SK-N-SH treated with all-trans-retinoic acid at 6 μM for 48 hours (cell line): ENCODE measurements around the gene ELMO1.

ENCODE experiments used
- ATAC-seq: fragments of 200-7000 bp; cut with Tn5 transposase; 3 replicates; pipeline ENCODE4 v1.9.1; 2020; ENCODE audit warnings: mild to moderate bottlenecking, moderate library complexity
- BACH2 ChIP-seq: fragments of 250-450 bp; sonication (Bioruptor Pico); IDR thresholded peaks from 2 replicates; pipeline ENCODE4 v1.9.0; 2021; ENCODE audit warnings: mild to moderate bottlenecking, borderline replicate concordance
- CSDC2 ChIP-seq: fragments of 250-450 bp; sonication (Bioruptor Pico); IDR thresholded peaks from 2 replicates; pipeline ENCODE4 v1.5.0; 2020; ENCODE audit warnings: mild to moderate bottlenecking, moderate library complexity
- ESRRG ChIP-seq: fragments of 250-450 bp; sonication (Bioruptor Pico); IDR thresholded peaks from 2 replicates; pipeline ENCODE4 v1.6.1; 2021; ENCODE audit warnings: mild to moderate bottlenecking
- GLIS3 ChIP-seq: fragments of 250-450 bp; sonication (Bioruptor Pico); IDR thresholded peaks from 2 replicates; pipeline ENCODE4 v1.5.0; 2020; ENCODE audit warnings: mild to moderate bottlenecking, moderate library complexity
- ISL1 ChIP-seq: fragments of 250-450 bp; sonication (Bioruptor Pico); IDR thresholded peaks from 2 replicates; pipeline ENCODE4 v2.1.2; 2022; ENCODE audit warnings: mild to moderate bottlenecking, moderate library complexity
- OSR1 ChIP-seq: fragments of 250-450 bp; sonication (Bioruptor Pico); IDR thresholded peaks from 2 replicates; pipeline ENCODE4 v1.8.0; 2022; ENCODE audit warnings: moderate library complexity, mild to moderate bottlenecking, inconsistent platforms
- PPARA ChIP-seq: fragments of 250-450 bp; sonication (Bioruptor Pico); IDR thresholded peaks from 2 replicates; pipeline ENCODE4 v1.5.0; 2020; ENCODE audit warnings: mild to moderate bottlenecking, borderline replicate concordance
- SNAI2 ChIP-seq: fragments of 250-450 bp; sonication (Bioruptor Pico); IDR thresholded peaks from 2 replicates; pipeline ENCODE4 v1.5.0; 2020; ENCODE audit warnings: mild to moderate bottlenecking, moderate library complexity
- TCF4 ChIP-seq: fragments of 250-450 bp; sonication (Bioruptor Pico); IDR thresholded peaks from 2 replicates; pipeline ENCODE4 v1.8.0; 2021; ENCODE audit warnings: mild to moderate bottlenecking, moderate library complexity, borderline replicate concordance
- TOX ChIP-seq: fragments of 250-450 bp; sonication (Bioruptor Pico); IDR thresholded peaks from 2 replicates; pipeline ENCODE4 v1.8.0; 2021; ENCODE audit warnings: mild to moderate bottlenecking, moderate library complexity, borderline replicate concordance
- ZC3H10 ChIP-seq: fragments of 250-450 bp; sonication (Bioruptor Pico); IDR thresholded peaks from 2 replicates; pipeline ENCODE4 v1.5.1; 2021; ENCODE audit warnings: mild to moderate bottlenecking, moderate library complexity
- ZFP30 ChIP-seq: fragments of 450-650 bp; formaldehyde crosslinking; IDR thresholded peaks from 2 replicates; pipeline ENCODE4 v1.5.0; 2022; ENCODE audit warnings: mild to moderate bottlenecking, moderate library complexity
- ZNF565 ChIP-seq: fragments of 450-650 bp; formaldehyde crosslinking; conservative IDR thresholded peaks from 2 replicates; pipeline ENCODE4 v1.5.0; 2020; ENCODE audit warnings: low read depth, mild to moderate bottlenecking, moderate library complexity
- ZNF70 ChIP-seq: fragments of 450-650 bp; formaldehyde crosslinking; IDR thresholded peaks from 2 replicates; pipeline ENCODE4 v1.5.0; 2020; ENCODE audit warnings: mild to moderate bottlenecking, moderate library complexity
- ZNF8 ChIP-seq: fragments of 450-650 bp; formaldehyde crosslinking; IDR thresholded peaks from 2 replicates; pipeline ENCODE4 v1.5.0; 2020; ENCODE audit warnings: mild to moderate bottlenecking, moderate library complexity
- TF ChIP-seq, protein P1 (sequence below): fragments of 250-450 bp; sonication (Bioruptor Pico); IDR thresholded peaks from 2 replicates; pipeline ENCODE4 v1.8.0; 2020; ENCODE audit warnings: mild to moderate bottlenecking, moderate library complexity, borderline replicate concordance
- TF ChIP-seq, protein P2 (sequence below): fragments of 250-450 bp; sonication (Bioruptor Pico); IDR thresholded peaks from 2 replicates; pipeline ENCODE4 v1.5.1; 2020; ENCODE audit warnings: low read depth, mild to moderate bottlenecking, moderate library complexity
- TF ChIP-seq, protein P3 (sequence below): fragments of 250-450 bp; sonication (Bioruptor Pico); IDR thresholded peaks from 2 replicates; pipeline ENCODE4 v1.8.0; 2021; ENCODE audit warnings: low read depth, mild to moderate bottlenecking, moderate library complexity, borderline replicate concordance
- TF ChIP-seq, protein P4 (sequence below): fragments of 250-450 bp; sonication (Bioruptor Pico); IDR thresholded peaks from 2 replicates; pipeline ENCODE4 v1.5.0; 2020; ENCODE audit warnings: mild to moderate bottlenecking, moderate library complexity

ELMO1 gene

DNA sequence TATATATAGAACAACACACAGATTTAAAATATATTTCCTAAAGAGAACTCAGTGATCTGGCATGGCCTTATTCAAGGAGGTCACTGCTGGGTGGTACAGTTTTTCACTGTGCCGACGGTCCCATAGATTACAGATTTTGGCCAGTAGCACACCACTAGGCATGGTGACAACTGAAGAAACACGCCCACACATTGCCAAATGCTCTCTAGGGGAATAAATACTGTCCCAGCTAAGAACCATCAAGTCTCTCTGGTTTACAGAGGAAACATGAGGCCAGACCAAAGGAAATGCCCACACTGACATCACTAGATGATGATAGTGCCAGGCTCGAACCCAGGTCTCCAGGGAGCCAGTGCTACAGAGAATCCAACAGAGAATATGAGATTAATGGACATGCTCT lies 316.8 kb downstream of the ELMO1 start:
- no peak for ATAC-seq
- TF ChIP-seq TCF4 (no peak), CSDC2 (CRISPR knock-in tag) (no peak), OSR1 (CRISPR knock-in tag) (no peak), SNAI2 (no peak), ZNF70 (no peak), GLIS3 (CRISPR knock-in tag) (no peak), ZC3H10 (CRISPR knock-in tag) (no peak), TOX (no peak), PPARA (CRISPR knock-in tag) (no peak)
- TF ChIP-seq, protein P1, sequence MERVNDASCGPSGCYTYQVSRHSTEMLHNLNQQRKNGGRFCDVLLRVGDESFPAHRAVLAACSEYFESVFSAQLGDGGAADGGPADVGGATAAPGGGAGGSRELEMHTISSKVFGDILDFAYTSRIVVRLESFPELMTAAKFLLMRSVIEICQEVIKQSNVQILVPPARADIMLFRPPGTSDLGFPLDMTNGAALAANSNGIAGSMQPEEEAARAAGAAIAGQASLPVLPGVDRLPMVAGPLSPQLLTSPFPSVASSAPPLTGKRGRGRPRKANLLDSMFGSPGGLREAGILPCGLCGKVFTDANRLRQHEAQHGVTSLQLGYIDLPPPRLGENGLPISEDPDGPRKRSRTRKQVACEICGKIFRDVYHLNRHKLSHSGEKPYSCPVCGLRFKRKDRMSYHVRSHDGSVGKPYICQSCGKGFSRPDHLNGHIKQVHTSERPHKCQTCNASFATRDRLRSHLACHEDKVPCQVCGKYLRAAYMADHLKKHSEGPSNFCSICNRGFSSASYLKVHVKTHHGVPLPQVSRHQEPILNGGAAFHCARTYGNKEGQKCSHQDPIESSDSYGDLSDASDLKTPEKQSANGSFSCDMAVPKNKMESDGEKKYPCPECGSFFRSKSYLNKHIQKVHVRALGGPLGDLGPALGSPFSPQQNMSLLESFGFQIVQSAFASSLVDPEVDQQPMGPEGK (CRISPR knock-in tag): no peak
- TF ChIP-seq, protein P2, sequence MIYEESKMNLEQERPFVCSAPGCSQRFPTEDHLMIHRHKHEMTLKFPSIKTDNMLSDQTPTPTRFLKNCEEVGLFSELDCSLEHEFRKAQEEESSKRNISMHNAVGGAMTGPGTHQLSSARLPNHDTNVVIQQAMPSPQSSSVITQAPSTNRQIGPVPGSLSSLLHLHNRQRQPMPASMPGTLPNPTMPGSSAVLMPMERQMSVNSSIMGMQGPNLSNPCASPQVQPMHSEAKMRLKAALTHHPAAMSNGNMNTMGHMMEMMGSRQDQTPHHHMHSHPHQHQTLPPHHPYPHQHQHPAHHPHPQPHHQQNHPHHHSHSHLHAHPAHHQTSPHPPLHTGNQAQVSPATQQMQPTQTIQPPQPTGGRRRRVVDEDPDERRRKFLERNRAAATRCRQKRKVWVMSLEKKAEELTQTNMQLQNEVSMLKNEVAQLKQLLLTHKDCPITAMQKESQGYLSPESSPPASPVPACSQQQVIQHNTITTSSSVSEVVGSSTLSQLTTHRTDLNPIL (CRISPR knock-in tag): no peak
- TF ChIP-seq, protein P3, sequence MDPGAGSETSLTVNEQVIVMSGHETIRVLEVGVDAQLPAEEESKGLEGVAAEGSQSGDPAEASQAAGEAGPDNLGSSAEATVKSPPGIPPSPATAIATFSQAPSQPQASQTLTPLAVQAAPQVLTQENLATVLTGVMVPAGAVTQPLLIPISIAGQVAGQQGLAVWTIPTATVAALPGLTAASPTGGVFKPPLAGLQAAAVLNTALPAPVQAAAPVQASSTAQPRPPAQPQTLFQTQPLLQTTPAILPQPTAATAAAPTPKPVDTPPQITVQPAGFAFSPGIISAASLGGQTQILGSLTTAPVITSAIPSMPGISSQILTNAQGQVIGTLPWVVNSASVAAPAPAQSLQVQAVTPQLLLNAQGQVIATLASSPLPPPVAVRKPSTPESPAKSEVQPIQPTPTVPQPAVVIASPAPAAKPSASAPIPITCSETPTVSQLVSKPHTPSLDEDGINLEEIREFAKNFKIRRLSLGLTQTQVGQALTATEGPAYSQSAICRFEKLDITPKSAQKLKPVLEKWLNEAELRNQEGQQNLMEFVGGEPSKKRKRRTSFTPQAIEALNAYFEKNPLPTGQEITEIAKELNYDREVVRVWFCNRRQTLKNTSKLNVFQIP (CRISPR knock-in tag): no peak

DNA sequence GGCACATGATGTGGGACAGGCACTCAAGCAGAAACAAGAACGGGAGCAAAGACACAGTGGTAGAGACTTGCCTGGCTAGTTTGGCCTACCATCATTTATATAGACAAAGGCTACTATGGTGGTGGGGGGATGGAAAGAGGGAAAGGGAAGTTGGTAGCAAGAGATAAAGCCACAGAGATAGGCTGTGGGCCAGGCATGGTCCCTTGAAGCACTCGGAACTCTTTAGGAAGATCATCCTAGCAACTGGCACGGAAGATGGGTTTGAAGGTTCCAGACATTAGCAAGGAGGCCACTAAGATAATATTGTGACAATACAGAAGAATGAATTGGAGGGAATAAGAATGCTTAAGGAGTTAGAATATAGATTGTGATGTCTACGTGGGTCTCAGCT lies 319.6 kb downstream of the ELMO1 start:
- TF ChIP-seq ZC3H10 (CRISPR knock-in tag): no peak
- TF ChIP-seq, protein P3 (CRISPR knock-in tag): no peak
- no peak for ATAC-seq

DNA sequence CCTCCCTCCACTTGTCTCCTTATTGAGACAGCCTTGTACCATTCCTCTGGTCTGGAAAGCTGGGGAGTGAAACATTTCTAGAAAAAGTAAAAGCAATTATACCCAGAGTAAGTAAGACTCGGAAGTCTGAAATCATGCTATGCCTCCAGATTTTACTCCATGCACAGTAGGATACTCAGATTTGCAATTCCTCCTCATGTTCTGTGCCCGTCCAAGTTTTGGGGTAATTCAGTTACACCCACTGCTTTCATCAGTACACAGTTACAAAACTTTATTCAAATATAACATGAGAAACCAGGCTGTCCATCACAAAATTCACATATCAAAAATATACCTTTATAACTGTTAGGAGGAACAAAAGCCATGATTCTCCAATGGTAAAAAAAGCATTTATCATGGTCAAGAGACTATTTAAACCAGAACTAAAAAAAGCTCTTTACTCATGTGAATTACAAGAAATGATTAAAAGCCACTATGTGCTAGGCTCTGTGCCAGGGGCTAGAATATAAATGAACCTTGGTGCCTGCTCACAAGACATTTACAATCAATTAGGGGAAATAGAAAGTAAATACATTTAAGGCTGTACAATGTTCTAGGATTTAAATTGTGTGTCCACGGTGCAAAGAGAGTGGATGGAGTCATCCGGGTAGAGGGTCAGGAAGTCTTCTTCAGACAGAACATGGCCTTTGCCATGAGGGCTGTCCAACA lies 320.2 kb downstream of the ELMO1 start:
- no peak for TF ChIP-seq BACH2 (CRISPR knock-in tag)
- TF ChIP-seq ISL1 (CRISPR knock-in tag): peak; percentile 69
- TF ChIP-seq, all 23 proteins: peak for 1
- ATAC-seq: no peak

DNA sequence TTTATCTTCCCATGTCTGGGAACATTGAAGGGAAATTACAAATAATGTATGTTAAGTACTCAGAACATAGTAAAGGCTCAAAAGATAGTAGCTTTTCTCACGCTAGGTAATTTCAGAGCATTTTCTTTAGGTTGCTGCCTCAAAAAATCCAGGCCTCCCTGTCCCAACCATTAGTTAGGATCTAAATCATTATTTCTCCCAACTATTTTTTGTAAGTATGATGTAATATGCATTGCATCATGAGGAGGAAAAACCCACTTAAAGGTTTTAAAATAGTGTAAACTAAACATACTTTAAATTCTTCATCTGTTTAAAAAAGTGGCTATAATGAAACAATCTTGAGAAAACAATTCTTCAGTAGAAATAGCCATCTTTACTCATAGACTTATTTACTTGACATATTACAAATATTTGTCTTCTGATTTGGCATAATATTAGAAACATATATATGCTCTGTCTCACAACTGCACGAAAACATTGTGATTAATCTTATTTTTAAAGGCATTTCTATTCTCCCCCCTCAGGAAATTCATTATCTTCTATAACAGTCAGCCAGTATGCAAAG lies 329.3 kb downstream of the ELMO1 start:
- TF ChIP-seq ZFP30 (CRISPR knock-in tag) (no peak), ZNF8 (CRISPR knock-in tag) (no peak), ISL1 (CRISPR knock-in tag) (0 out of 2 replicates have a peak, but pooled peaks have one; percentile 21), ESRRG (CRISPR knock-in tag) (no peak), CSDC2 (CRISPR knock-in tag) (no peak)
- TF ChIP-seq, protein P2 (CRISPR knock-in tag): no peak
- TF ChIP-seq, all 23 proteins: peak for 1
- ATAC-seq: no peak

DNA sequence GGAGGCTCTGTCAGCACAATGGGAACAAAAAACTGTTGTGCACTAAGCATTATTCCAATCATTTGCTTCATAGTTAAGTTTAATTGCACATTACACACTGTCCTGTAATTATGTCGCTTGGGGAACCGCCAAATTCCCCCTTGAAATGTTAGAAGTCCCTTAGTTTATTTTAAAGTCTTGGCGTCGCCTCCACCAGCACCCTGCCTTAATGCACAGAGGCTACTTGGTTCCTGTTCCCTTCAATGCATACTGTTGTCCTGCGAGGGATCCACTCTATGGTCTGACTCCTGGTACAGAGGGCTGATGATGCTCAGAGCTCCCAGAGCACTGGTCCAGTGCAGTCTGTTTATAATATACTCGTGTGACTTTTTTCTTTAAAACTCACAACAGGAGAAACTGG lies 330.7 kb downstream of the ELMO1 start:
- TF ChIP-seq, protein P4, sequence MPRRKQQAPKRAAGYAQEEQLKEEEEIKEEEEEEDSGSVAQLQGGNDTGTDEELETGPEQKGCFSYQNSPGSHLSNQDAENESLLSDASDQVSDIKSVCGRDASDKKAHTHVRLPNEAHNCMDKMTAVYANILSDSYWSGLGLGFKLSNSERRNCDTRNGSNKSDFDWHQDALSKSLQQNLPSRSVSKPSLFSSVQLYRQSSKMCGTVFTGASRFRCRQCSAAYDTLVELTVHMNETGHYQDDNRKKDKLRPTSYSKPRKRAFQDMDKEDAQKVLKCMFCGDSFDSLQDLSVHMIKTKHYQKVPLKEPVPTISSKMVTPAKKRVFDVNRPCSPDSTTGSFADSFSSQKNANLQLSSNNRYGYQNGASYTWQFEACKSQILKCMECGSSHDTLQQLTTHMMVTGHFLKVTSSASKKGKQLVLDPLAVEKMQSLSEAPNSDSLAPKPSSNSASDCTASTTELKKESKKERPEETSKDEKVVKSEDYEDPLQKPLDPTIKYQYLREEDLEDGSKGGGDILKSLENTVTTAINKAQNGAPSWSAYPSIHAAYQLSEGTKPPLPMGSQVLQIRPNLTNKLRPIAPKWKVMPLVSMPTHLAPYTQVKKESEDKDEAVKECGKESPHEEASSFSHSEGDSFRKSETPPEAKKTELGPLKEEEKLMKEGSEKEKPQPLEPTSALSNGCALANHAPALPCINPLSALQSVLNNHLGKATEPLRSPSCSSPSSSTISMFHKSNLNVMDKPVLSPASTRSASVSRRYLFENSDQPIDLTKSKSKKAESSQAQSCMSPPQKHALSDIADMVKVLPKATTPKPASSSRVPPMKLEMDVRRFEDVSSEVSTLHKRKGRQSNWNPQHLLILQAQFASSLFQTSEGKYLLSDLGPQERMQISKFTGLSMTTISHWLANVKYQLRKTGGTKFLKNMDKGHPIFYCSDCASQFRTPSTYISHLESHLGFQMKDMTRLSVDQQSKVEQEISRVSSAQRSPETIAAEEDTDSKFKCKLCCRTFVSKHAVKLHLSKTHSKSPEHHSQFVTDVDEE: no peak
- TF ChIP-seq, protein P1 (CRISPR knock-in tag): no peak
- TF ChIP-seq ZNF8 (CRISPR knock-in tag) (no peak), PPARA (CRISPR knock-in tag) (no peak), GLIS3 (CRISPR knock-in tag) (no peak), ZFP30 (CRISPR knock-in tag) (no peak), ZNF70 (no peak), OSR1 (CRISPR knock-in tag) (no peak), ZNF565 (CRISPR knock-in tag) (no peak)
- no peak for ATAC-seq
